Uterus (tissue), 2 donors: ENCODE results near the gene KRT6B.

Experiments used
- CTCF ChIP-seq, 4 experiments: fragments of 200-600 bp in 2 of 4; fragments of 450-650 bp in 2 of 4; sonication (generic) in 2 of 4; IDR thresholded peaks; one replicate each; pipeline ENCODE4 v1.5.1; 2016 to 2019; ENCODE audit warnings: antibody characterized with exemption in 4 of 4, mild to moderate bottlenecking in 2 of 4, moderate library complexity in 1 of 4
- POLR2A ChIP-seq, 2 donors: fragments of 450-650 bp; IDR thresholded peaks; one replicate each; pipeline ENCODE4 v1.6.1; 2016; ENCODE audit warnings: antibody characterized with exemption in 2 of 2, mild to moderate bottlenecking in 1 of 2, moderate library complexity in 1 of 2

DNA sequence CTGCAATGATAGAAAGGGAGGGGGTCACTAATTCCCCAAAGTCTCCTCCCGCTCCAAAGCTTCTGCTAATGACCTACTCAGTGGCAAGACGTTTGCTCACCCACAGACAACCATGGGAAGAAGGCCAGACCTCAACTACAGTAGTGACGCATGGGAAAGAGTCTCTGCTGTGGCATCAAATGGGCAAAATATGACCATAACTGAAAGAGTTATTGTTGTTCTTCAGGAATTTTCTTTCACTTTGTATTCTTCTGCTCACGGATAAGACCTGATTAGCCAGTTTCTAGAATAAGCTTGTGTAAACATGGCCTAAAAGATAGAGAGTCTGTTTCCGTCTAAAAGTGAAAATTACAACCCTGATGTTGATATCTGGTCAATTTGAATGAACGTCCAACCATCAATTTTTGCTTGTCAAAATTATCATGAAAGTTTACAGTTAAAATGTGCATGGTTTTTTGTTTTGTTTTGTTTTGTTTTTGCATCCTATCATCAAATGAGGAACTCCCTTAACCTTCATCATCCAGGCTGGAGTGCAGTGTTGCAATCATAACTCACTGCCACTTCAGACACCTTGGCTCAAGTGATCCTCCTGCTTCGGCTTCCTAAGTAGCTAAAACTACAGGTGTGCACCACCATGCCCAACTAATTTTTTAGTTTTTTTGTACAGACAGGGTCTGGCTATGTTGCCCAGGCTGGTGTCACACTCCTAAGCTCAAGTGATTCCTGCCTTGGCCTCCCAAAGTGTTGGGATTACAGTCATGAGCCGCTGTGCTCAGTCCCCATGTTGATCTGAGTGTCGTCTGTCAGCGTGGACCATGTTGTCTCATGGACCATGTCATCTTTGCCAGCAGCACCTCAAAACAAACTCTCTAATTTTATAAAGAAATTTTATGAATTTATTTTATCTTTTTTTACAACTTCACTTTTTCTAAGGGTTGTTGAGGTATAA is 7.0 kb downstream of the KRT6B start:
- TF ChIP-seq POLR2A (IDR thresholded peaks at IDR 0.05) (no peak), CTCF (IDR thresholded peaks at IDR 0.05) (no peak)
